ENCODE measurements around the gene DHX8.

DHX8 gene

DNA sequence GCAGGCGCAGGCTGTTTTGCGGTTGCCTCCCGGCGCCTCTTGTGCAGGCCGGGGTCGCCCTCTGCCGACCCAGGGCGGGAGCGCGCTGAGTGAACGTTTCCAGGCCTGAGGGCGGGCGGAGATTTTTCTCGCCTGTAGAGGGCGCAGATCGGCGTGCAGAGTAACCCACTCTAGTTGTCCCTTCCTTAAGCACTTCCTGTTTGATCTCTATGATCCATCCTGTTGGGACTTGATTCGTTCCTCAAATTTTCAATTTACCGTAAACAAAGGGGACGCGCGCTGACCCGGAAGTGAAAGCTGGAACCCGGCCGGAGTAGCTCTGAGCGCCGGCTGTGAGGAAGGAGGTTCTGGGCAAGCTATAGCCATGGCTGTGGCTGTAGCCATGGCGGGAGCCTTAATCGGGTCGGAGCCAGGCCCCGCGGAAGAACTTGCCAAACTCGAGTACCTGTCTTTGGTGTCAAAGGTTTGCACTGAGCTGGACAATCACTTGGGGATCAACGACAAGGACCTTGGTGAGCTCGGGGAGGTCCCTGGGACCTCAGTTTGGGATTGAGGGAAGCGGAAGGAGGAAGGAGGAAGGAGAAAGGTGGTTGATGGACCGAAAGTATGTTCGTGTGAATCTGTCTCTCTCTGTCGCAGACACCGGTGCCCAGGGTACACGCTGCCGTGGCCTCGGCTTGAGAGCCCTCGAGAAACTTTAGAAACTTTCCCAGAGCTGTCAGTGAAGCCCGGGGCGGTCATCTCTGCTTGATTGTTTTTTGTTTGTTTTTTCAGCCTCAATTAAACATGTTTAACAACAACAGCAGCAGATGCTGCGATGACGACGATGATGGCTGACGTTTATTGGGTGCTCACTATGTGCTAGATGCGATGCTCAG, at the start of gene DHX8:
Gene DHX8, plus strand, starts transcription at position 302 of the 878 bp plus-strand sequence. Its CDS starts 63 bp downstream, at position 365.
- peak; percentile 98 for DNase-seq (ENCODE audit: low read depth)
- TF ChIP-seq, protein P1, sequence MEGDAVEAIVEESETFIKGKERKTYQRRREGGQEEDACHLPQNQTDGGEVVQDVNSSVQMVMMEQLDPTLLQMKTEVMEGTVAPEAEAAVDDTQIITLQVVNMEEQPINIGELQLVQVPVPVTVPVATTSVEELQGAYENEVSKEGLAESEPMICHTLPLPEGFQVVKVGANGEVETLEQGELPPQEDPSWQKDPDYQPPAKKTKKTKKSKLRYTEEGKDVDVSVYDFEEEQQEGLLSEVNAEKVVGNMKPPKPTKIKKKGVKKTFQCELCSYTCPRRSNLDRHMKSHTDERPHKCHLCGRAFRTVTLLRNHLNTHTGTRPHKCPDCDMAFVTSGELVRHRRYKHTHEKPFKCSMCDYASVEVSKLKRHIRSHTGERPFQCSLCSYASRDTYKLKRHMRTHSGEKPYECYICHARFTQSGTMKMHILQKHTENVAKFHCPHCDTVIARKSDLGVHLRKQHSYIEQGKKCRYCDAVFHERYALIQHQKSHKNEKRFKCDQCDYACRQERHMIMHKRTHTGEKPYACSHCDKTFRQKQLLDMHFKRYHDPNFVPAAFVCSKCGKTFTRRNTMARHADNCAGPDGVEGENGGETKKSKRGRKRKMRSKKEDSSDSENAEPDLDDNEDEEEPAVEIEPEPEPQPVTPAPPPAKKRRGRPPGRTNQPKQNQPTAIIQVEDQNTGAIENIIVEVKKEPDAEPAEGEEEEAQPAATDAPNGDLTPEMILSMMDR (IDR thresholded peaks at IDR 0.05; ENCODE audit: control insufficient read depth, insufficient read depth, low read depth, low read length, missing control alignments): peak; percentile 100

DNA sequence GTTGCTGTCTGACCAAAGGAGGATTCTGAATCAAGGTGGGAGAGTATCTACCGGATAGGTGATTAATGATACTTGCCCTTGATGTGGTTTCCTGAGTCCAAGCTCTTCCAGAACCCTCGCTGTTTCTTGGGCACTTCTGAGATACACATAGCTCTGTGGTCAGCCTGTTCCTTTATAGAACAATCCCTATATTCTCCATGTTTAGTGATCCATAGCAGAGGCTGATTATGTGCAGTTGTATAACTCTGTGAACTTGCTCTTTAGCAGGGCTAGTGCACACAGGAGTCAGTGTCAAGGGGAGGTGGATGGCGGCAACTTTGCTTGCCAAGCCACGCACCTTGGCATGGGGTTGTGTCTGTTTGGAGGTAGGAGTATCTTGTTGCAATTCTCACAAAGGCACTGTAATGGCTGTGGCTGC, 48.9 kb upstream of the DHX8 start:
- H3K4me3 ChIP-seq (ENCODE audit: control insufficient read depth, low read depth, low read length): no peak overlapping the region
- no peak for DNase-seq (ENCODE audit: low read depth)
- TF ChIP-seq, protein P1 (IDR thresholded peaks at IDR 0.05; ENCODE audit: control insufficient read depth, insufficient read depth, low read depth, low read length, missing control alignments): no peak

More for the DNA sequence above, at the start of gene DHX8:
- H3K4me3 ChIP-seq (ENCODE audit: control insufficient read depth, low read depth, low read length): peak within 1 kb of the TSS; percentile 74

DNA sequence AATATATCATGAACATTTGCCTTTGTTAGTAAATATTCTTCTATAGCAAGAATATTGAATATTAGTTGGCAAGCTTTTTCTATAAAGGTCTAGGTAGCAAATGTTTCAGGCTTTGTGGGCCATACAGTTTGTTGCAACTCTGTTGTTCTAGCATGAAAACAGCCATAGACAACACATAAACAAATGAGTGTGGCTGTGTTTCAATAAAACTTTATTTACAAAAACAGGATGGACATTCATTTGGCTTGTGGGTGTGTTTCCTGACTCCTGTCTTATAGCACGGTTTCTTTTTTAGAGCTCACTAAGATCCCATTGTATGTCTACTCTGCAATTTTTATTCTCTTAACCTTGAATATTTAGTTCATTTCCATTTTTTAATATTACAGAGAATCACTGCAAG, 46.0 kb upstream of the DHX8 start:
- DNase-seq (ENCODE audit: low read depth): no peak
- H3K4me3 ChIP-seq (ENCODE audit: control insufficient read depth, low read depth, low read length): no peak overlapping the region
- TF ChIP-seq, protein P1 (IDR thresholded peaks at IDR 0.05; ENCODE audit: control insufficient read depth, insufficient read depth, low read depth, low read length, missing control alignments): no peak

DNA sequence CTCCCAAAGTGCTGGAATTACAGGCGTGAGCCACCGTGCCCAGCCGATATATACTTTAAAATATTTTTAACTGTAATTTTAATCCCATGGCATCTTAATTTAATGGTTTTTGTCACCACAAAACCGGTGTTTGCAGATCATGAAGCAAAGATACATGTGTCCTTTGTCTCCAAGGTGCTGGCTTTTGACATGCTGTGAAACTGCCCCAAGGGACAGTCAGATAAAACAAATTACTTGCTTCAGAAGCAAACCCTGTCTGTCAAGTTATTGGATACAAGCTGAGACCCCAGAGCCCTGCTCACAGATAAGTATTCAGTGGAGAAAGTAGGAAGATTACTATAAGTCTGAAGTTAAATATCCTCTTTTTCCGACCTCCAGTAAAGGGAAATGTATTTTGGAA, 45.1 kb upstream of the DHX8 start:
- H3K4me3 ChIP-seq (ENCODE audit: control insufficient read depth, low read depth, low read length): no peak overlapping the region
- no peak for DNase-seq (ENCODE audit: low read depth)
- TF ChIP-seq, protein P1 (IDR thresholded peaks at IDR 0.05; ENCODE audit: control insufficient read depth, insufficient read depth, low read depth, low read length, missing control alignments): no peak

DNA sequence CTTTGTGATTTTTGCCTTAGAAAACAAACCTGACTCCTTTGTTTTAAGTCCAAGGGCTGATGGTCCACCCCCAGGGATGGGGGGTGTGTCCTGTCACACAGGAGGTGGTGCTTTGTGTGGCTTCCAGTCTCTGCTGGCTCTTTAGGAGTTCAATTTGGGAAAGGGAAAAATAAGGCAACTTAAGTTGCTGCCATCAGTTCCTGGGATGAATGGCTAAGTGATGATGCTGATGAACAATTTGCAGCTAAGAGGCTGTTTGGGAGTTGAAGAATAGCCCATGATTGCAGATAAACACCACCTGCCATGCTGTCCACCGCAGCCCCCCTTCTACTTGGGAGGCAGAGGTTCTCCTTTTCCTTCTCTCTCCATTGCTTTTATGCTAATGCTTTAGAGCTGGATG, 44.7 kb upstream of the DHX8 start:
- TF ChIP-seq, protein P1 (IDR thresholded peaks at IDR 0.05; ENCODE audit: control insufficient read depth, insufficient read depth, low read depth, low read length, missing control alignments): no peak
- H3K4me3 ChIP-seq (ENCODE audit: control insufficient read depth, low read depth, low read length): no peak overlapping the region
- no peak for DNase-seq (ENCODE audit: low read depth)

DNA sequence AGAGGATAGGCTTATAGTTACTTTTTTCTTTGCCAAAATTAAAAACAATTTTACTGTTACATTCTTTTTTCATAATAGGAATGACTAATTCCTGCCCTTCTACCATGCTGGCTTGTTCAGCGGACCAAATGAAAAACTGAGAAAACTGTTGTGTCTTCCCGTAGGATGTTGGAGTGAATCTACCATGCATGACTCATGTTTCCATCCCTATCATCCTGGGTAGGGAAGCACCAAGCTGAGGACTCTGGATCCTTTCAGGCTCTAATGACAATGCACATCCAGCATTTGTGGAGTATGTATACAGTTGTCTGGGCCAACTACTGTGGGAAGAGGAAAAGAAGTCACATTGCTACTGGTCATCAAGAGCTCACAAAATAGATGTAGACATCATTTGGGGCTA, 41.1 kb upstream of the DHX8 start:
- no peak overlapping the region for H3K4me3 ChIP-seq (ENCODE audit: control insufficient read depth, low read depth, low read length)
- TF ChIP-seq, protein P1 (IDR thresholded peaks at IDR 0.05; ENCODE audit: control insufficient read depth, insufficient read depth, low read depth, low read length, missing control alignments): no peak
- DNase-seq (ENCODE audit: low read depth): peak; percentile 40

All from AG09309 (cell line).